PFSK-1 (cell line): ENCODE data around the gene SCYL2.

Source experiments
- POLR2AphosphoS5 ChIP-seq: IDR thresholded peaks from 2 replicates; pipeline ENCODE4 v1.6.1; 2012; ENCODE audit warnings: low read depth, mild to moderate bottlenecking, control low read depth, low read length, moderate library complexity
- SIN3A ChIP-seq: IDR thresholded peaks from 2 replicates; pipeline ENCODE4 v1.6.1; 2012; ENCODE audit warnings: mild to moderate bottlenecking, low read length, moderate library complexity, borderline replicate concordance; ENCODE audit not compliant: insufficient read depth
- TAF1 ChIP-seq: IDR thresholded peaks from 2 replicates; pipeline ENCODE4 v1.6.1; 2012; ENCODE audit warnings: low read length, control low read depth, borderline replicate concordance; ENCODE audit not compliant: insufficient read depth

GRCh38 chr12:100339071-100339470 is 72.1 kb downstream of the SCYL2 start:
- TF ChIP-seq POLR2AphosphoS5 (no peak), TAF1 (no peak), SIN3A (no peak)
